Mucosa of rectum (tissue), 2 donors: Measurements from ENCODE around the gene MXD4.

Source experiments
- H3K27ac ChIP-seq, 2 donors: one replicate each; pipeline ENCODE4 v1.7.0; 2013; ENCODE audit warnings: inconsistent platforms in 2 of 2, low read depth in 2 of 2, low read length in 2 of 2
- H3K27me3 ChIP-seq, 2 donors: one replicate each; pipeline ENCODE4 v1.7.0; 2013; ENCODE audit warnings: low read length in 2 of 2; ENCODE audit not compliant: control insufficient read depth in 2 of 2, insufficient read depth in 2 of 2
- H3K36me3 ChIP-seq, 2 donors: one replicate each; pipeline ENCODE4 v1.7.0; 2013; ENCODE audit warnings: low read length in 2 of 2; ENCODE audit not compliant: control insufficient read depth in 2 of 2, insufficient read depth in 2 of 2
- H3K4me1 ChIP-seq, 2 donors: one replicate each; pipeline ENCODE4 v1.7.0; 2013; ENCODE audit warnings: low read length in 2 of 2, mild to moderate bottlenecking in 1 of 2; ENCODE audit not compliant: control insufficient read depth in 2 of 2, insufficient read depth in 2 of 2
- H3K4me3 ChIP-seq, 2 donors: one replicate each; pipeline ENCODE4 v1.7.0; 2013; ENCODE audit warnings: low read length in 2 of 2
- H3K9ac ChIP-seq, 2 donors: one replicate each; pipeline ENCODE4 v1.7.0; 2013; ENCODE audit warnings: low read length in 2 of 2, low read depth in 1 of 2, mild to moderate bottlenecking in 1 of 2
- H3K9me3 ChIP-seq, 2 donors: one replicate each; pipeline ENCODE4 v1.7.0; 2013; ENCODE audit warnings: low read length in 2 of 2; ENCODE audit not compliant: control insufficient read depth in 2 of 2
- donor health status: healthy.
- donor health status: Normal muscosa, but diverticular disease.

Gene MXD4

GRCh38 chr4:2256156-2256731, 5.7 kb downstream of the MXD4 start:
- Histone ChIP-seq H3K9ac (no peak overlapping the region), H3K4me3 (no peak overlapping the region), H3K27ac (peak overlapping the region; percentile 43 to 46), H3K36me3 (peaks cover 31 to 44% of the 10 kb centered on the region in 2 donors), H3K4me1 (peaks cover 13 to 14% of the 10 kb centered on the region in 2 donors), H3K27me3 (no peaks in the 10 kb centered on the region), H3K9me3 (no peaks in the 10 kb centered on the region)

- Histone ChIP-seq H3K36me3 (peaks cover 37 to 48% of the 10 kb centered on the region in 2 donors), H3K4me1 (peaks cover 11 to 12% of the 10 kb centered on the region in 2 donors), H3K4me3 (no peak overlapping the region), H3K9me3 (no peaks in the 10 kb centered on the region), H3K27ac (peak overlapping the region; percentile 43 to 46), H3K27me3 (no peaks in the 10 kb centered on the region), H3K9ac (no peak overlapping the region)
These were observed 6.3 kb downstream of the MXD4 start for GRCh38 chr4:2255501-2256155.

GRCh38 chr4:2254665-2255500, 7.0 kb downstream of the MXD4 start:
- peaks cover 3 to 4% of the 10 kb centered on the region in 2 donors for H3K4me1 ChIP-seq

GRCh38 chr4:2253160-2254084, 8.5 kb downstream of the MXD4 start:
- no peaks in the 10 kb centered on the region for H3K9me3 ChIP-seq
- H3K27me3 ChIP-seq = no peaks in the 10 kb centered on the region
- no peak overlapping the region for H3K9ac ChIP-seq
- H3K4me1 ChIP-seq = no peaks in the 10 kb centered on the region
- H3K27ac ChIP-seq = no peak overlapping the region
- no peak overlapping the region for H3K4me3 ChIP-seq
- peaks cover 53 to 56% of the 10 kb centered on the region in 2 donors for H3K36me3 ChIP-seq

More at GRCh38 chr4:2254665-2255500, 7.0 kb downstream of the MXD4 start:
- H3K27me3 ChIP-seq = no peaks in the 10 kb centered on the region
- no peaks in the 10 kb centered on the region for H3K9me3 ChIP-seq
- H3K27ac ChIP-seq = no peak overlapping the region
- no peak overlapping the region for H3K9ac ChIP-seq
- peaks cover 45 to 49% of the 10 kb centered on the region in 2 donors for H3K36me3 ChIP-seq
- no peak overlapping the region for H3K4me3 ChIP-seq

- Histone ChIP-seq H3K36me3 (peaks cover 48 to 56% of the 10 kb centered on the region in 2 donors), H3K27me3 (no peaks in the 10 kb centered on the region), H3K4me3 (no peak overlapping the region), H3K9ac (no peak overlapping the region), H3K27ac (no peak overlapping the region), H3K9me3 (no peaks in the 10 kb centered on the region), H3K4me1 (no peaks in the 10 kb centered on the region)
These were observed 9.3 kb downstream of the MXD4 start for GRCh38 chr4:2252530-2253091.

- Histone ChIP-seq H3K36me3 (peaks cover 42 to 56% of the 10 kb centered on the region in 2 donors), H3K9ac (no peak overlapping the region), H3K4me3 (no peak overlapping the region), H3K27ac (no peak overlapping the region), H3K9me3 (no peaks in the 10 kb centered on the region), H3K4me1 (no peaks in the 10 kb centered on the region), H3K27me3 (no peaks in the 10 kb centered on the region)
These were observed 9.9 kb downstream of the MXD4 start for GRCh38 chr4:2251795-2252529.

GRCh38 chr4:2251073-2251794, 10.7 kb downstream of the MXD4 start:
- Histone ChIP-seq H3K36me3 (peaks cover 42 to 56% of the 10 kb centered on the region in 2 donors), H3K4me3 (no peak overlapping the region)

GRCh38 chr4:2250357-2251072, 11.4 kb downstream of the MXD4 start:
- no peaks in the 10 kb centered on the region for H3K4me1 ChIP-seq
- peaks cover 38 to 56% of the 10 kb centered on the region in 2 donors for H3K36me3 ChIP-seq
- no peak overlapping the region for H3K9ac ChIP-seq
- H3K27ac ChIP-seq = no peak overlapping the region
- H3K4me3 ChIP-seq = no peak overlapping the region
- H3K27me3 ChIP-seq = no peaks in the 10 kb centered on the region
- H3K9me3 ChIP-seq = no peaks in the 10 kb centered on the region

More at GRCh38 chr4:2251073-2251794, 10.7 kb downstream of the MXD4 start:
- Histone ChIP-seq H3K9me3 (no peaks in the 10 kb centered on the region), H3K27me3 (no peaks in the 10 kb centered on the region), H3K4me1 (no peaks in the 10 kb centered on the region), H3K27ac (no peak overlapping the region), H3K9ac (no peak overlapping the region)
